Skin epidermis (tissue), 12 donors: ENCODE results near the gene KYNU.

Source experiments
- H3K27ac ChIP-seq, 21 experiments: fragments of 200-600 bp; sonication (generic) in 11 of 21; one replicate each; pipeline ENCODE4 v1.5.0; 2020; ENCODE audit warnings: mild to moderate bottlenecking in 3 of 21, inconsistent platforms in 2 of 21, moderate library complexity in 2 of 21
- H3K4me3 ChIP-seq, 7 experiments: fragments of 200-600 bp; sonication (generic) in 2 of 7; one replicate each; pipeline ENCODE4 v1.5.0; 2020; ENCODE audit warnings: inconsistent platforms in 2 of 7, mild to moderate bottlenecking in 2 of 7, moderate library complexity in 1 of 7

The KYNU gene

GRCh38 chr2:142951190-142952007 is 73.9 kb downstream of the KYNU start:
- Histone ChIP-seq H3K4me3 (no peak overlapping the region), H3K27ac (no peak overlapping the region)

GRCh38 chr2:142952018-142952417 is 74.6 kb downstream of the KYNU start:
- H3K27ac ChIP-seq: no peak overlapping the region
- H3K4me3 ChIP-seq: no peak overlapping the region

GRCh38 chr2:142952793-142953494 is 75.5 kb downstream of the KYNU start:
- H3K4me3 ChIP-seq: no peak overlapping the region
- no peak overlapping the region for H3K27ac ChIP-seq

GRCh38 chr2:142954493-142954892 is 77.0 kb downstream of the KYNU start:
- Histone ChIP-seq H3K4me3 (no peak overlapping the region), H3K27ac (no peak overlapping the region)

GRCh38 chr2:142957144-142957543 is 79.7 kb downstream of the KYNU start:
- Histone ChIP-seq H3K27ac (no peak overlapping the region), H3K4me3 (no peak overlapping the region)

GRCh38 chr2:142961202-142961601 is 83.7 kb downstream of the KYNU start:
- no peak overlapping the region for H3K4me3 ChIP-seq
- no peak overlapping the region for H3K27ac ChIP-seq

- Histone ChIP-seq H3K27ac (no peak overlapping the region), H3K4me3 (no peak overlapping the region)
Measured at GRCh38 chr2:142965443-142965842, 88.0 kb downstream of the KYNU start.

GRCh38 chr2:142966284-142966683 is 88.8 kb downstream of the KYNU start:
- H3K27ac ChIP-seq: no peak overlapping the region
- no peak overlapping the region for H3K4me3 ChIP-seq

- no peak overlapping the region for H3K27ac ChIP-seq
Measured at GRCh38 chr2:142967060-142967459, 89.6 kb downstream of the KYNU start.

GRCh38 chr2:142973160-142973821 is 95.8 kb downstream of the KYNU start:
- no peak overlapping the region for H3K4me3 ChIP-seq

More at GRCh38 chr2:142967060-142967459, 89.6 kb downstream of the KYNU start:
- no peak overlapping the region for H3K4me3 ChIP-seq

GRCh38 chr2:142973822-142974207 is 96.4 kb downstream of the KYNU start:
- no peak overlapping the region for H3K4me3 ChIP-seq
- peak overlapping the region in 17 of 21 experiments; percentile 14 to 74 (median 57) for H3K27ac ChIP-seq

More at GRCh38 chr2:142973160-142973821, 95.8 kb downstream of the KYNU start:
- peak overlapping the region in 14 of 21 experiments; percentile 4 to 73 (median 56) for H3K27ac ChIP-seq

- Histone ChIP-seq H3K27ac (peak overlapping the region in 19 of 21 experiments; percentile 13 to 74 (median 55)), H3K4me3 (no peak overlapping the region)
Measured at GRCh38 chr2:142974288-142975024, 97.0 kb downstream of the KYNU start.

- Histone ChIP-seq H3K4me3 (no peak overlapping the region), H3K27ac (peak overlapping the region in 12 of 21 experiments; percentile 13 to 74 (median 52))
Measured at GRCh38 chr2:142975239-142975638, 97.8 kb downstream of the KYNU start.

GRCh38 chr2:142980246-142981068 is 103.0 kb downstream of the KYNU start:
- Histone ChIP-seq H3K27ac (peak overlapping the region in 1 of 21 experiments; percentile 10), H3K4me3 (no peak overlapping the region)

GRCh38 chr2:142981069-142981378 is 103.6 kb downstream of the KYNU start:
- H3K4me3 ChIP-seq: no peak overlapping the region
- no peak overlapping the region for H3K27ac ChIP-seq

GRCh38 chr2:142981756-142982155 is 104.3 kb downstream of the KYNU start:
- Histone ChIP-seq H3K4me3 (no peak overlapping the region), H3K27ac (no peak overlapping the region)

- Histone ChIP-seq H3K27ac (no peak overlapping the region), H3K4me3 (no peak overlapping the region)
Measured at GRCh38 chr2:142983174-142983573, 105.7 kb downstream of the KYNU start.

GRCh38 chr2:142984657-142985056 is 107.2 kb downstream of the KYNU start:
- H3K4me3 ChIP-seq: no peak overlapping the region
- H3K27ac ChIP-seq: no peak overlapping the region

- H3K4me3 ChIP-seq: no peak overlapping the region
- no peak overlapping the region for H3K27ac ChIP-seq
Measured at GRCh38 chr2:142987044-142987443, 109.6 kb downstream of the KYNU start.
